GM21447 (cell line): Measurements from ENCODE around the gene OPCML.

Source experiments
- ATAC-seq: cut with Tn5 transposase; IDR thresholded peaks from one replicate; pipeline ENCODE4 v1.9.1; 2021; ENCODE audit not compliant: unreplicated experiment

OPCML gene

DNA sequence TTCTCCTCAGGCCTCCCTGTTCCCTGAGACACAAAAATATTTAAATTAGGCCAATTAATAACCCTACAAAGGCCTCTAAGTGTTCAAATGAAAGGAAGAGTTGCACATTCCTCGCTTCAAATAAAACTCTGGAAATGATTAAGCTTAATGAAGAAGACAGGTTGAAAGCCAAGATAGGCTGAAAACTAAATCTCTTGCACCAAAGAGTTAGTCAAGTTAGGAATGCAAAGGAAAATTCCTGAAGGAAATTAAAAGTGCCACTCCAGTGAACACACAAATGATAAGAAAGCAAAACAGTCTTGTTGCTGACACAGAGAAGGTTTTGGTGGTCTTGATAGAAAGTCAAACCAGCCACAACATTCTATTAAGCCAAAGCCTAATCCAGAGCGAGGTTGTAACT, 574.4 kb downstream of the OPCML start:
- no peak for ATAC-seq

DNA sequence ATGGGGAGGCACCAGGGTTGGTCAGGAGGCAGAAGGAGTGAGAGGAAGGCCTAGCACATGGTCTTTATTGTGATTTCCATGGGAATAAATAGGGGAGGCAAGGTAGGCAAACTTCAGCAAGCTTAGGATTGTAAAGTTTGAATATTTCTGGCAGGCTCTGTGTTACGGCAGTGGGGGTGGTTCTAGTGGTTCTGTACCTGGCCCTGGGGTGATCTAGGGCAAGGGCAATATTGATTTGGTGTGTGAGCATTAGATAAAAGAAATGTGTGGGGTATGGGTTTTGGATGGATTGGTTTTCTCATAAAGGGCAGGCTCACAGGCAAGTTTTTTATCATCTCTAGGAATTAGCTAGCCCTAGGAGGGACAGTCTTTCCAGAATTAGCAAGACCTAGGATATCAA, 584.0 kb downstream of the OPCML start:
- ATAC-seq, result no peak

DNA sequence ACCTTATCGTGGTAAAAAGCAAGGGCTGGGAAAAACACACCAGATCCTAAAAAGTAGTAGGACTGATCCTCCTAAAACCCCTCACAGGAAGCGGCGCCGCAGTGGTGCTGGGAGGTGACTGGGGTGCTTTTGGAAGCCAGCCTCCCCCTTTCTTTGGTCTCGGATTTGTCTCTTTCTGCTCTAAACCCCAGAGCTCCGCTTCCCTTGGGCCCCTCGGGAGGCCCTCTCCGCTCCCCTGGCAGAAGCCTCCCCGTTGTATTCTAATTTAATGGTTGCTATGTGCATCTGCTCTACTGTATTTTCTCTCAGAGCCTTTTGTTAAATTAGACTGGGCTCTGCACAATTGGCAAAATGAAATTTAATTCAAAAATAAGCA, 587.7 kb downstream of the OPCML start:
- ATAC-seq, result no peak

DNA sequence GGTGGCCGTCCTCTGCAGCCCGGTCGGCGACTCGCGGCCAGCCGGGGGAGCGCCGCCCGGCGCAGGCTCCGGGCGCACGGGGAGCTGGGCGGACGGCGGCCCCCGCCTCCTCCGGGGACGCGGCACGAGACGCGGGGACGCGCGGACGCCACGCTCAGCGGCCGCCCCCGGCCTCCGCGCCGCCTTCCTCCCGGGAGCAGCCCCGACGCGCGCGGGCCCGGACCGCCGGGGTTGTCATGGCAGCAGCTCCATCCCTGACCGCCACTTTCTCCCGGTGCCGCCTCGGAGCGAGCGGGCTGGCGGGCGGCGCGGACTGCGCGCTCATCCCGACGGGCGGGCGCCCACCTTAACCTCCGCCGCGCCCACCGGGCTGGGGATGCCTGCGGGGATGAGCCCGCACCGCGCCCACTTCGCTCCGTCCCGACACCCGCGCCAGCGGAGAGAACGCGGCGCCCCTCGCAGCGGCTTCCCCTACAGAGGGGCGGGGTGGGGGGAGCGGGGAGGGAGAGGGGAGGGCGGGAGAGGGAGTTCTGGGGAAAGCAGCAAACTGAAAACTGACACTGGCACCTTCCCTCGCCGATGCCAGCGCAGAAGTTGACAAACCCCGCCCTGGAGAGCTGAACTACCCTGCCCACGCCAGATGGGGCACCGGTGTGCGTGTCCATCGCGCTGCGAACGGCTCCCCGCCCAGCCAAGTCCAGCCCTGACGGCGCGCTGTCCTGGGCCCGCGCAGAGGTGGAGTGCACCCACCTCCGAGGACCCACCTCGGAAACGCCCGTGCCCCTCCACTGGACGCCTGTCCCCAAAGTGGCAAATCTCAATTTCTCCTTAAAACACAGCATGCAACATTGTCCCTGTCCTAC, 588.4 kb downstream of the OPCML start:
- ATAC-seq, result no peak

DNA sequence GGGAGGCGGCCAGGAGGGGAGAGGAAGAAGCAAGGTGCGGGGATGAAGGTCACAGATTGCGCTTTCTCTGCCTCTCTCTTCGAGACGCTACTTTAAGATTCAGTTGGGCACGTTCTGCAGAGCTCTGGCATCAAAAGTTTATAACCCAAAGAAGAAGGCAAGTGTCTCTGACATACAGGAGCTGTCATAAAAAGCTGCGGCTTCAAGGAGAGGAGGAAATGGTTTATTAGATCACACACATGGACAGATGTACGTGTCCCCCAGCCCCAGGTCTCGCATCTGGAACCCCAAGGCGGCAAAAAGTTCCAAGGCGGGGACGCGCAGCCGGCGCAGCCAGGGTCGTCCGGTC, 589.0 kb downstream of the OPCML start:
- no peak for ATAC-seq

DNA sequence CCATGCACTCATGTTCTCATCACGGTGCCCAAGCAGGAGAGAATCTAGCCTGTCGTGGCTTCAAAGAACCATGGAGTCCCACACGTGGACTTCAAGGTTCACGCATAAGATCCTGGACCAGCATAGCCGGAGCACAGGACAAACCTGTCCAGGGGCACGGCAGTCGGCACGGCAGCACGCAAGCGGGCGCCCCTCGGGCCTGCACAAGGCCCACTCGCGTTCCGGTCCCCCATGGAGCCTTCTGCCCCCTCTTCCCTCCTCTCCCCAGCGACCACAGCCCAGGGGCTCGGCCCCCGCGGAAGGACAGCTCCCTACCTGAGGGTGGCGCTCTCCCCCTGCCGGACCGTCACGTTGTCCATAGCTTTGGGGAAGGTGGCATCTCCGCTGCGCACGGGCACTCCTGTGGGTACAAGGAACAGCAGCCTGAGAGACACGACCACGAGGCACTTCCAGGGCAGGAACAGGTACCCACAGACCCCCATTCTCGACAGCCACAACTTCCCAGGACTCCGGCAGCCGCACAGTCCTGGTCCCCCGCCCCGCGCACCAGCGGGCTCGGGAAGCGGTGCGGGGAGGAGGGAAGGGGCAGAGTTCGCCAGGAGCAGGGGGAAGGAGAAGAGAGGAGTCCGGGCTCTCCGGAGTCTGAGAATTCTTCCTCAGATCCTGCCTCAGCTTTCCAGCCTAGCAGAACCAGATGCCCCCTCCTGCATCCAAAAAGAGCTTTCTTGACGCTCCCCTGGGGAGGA, 589.5 kb downstream of the OPCML start:
- ATAC-seq, result no peak

DNA sequence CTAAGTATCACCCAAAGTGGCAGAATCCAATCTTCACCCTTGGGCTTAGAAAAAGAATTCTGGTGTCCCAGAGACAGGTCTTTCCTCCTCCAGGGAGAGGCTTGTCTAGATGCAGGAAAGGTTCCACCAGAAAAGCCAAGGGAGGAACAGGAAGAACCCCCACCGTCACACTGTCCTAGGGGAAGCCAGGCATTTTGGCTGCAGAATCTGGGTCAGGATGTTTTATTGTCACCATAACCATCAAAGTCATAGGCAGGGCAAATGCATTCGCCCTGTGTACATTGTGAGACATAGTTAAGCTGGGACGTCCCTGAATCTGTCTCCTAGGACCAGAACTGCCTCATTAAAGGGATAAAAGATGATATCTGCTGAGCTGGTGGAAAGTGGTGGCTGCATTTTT, 590.5 kb downstream of the OPCML start:
- ATAC-seq, result no peak

DNA sequence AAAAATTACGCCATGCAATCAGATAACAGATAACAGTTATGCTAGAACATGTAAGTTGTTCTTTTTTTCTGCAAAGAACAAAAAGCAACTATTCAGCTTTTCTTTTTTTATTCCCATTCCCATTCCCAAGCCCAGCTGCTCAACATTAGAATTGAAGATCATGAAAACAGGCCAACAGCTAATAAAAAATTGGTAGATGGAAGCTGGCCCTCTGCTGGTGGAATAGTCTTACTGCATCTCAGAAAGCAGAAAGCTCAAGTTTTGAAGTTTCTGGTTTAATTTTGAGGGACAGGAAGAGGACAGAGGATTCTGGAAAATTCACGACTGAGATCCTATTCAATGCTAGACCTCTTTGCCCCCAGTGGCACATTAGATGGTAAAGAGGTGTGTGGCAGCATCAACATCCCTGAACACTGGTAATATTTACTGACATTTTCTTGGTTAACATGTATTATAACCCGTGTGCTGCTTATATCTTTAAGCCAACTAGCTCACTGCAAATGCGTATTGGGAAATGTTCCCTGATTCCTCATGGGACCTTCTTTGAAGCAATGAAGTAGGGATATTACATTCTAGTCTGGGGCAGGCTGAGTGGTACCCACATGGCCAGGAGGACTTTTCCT, 591.2 kb downstream of the OPCML start:
- no peak for ATAC-seq

DNA sequence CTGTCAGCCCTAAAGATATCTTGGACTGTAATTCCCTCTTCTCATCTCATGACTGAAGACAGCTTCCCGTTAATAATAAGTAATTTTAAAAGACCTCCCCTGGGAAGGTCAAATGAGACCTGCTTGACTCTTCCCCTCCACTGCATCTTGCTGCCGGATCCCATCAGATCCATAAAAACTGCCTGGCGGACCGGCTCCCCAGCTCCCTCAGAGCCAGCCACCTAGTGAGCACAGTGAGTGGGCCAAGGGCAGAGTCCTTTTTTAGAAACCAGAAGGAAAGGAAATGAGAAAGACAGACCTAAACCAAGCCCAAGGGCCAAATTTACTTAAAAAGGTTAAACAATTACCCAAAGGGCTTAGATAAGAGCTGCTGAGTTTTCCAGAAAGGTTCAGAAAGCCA, 595.3 kb downstream of the OPCML start:
- no peak for ATAC-seq

DNA sequence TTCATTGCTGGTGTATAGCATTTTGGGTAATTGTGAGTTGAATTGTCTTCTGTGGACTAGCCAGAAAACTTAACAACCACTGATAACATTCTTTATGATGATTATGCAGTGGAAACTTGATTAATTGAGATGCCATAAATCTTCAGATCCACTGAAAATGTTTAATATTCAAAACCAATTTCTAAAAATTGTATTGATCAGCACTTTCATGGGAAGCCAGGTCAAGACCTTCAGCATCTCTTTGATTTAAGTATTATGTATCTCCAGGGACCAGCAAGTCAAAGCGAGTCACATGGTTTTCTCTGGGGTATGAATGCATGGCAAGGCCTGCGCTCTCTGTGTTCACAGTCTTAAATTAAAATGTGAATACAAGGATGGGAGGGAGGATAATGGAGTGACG, 596.9 kb downstream of the OPCML start:
- ATAC-seq, result no peak

DNA sequence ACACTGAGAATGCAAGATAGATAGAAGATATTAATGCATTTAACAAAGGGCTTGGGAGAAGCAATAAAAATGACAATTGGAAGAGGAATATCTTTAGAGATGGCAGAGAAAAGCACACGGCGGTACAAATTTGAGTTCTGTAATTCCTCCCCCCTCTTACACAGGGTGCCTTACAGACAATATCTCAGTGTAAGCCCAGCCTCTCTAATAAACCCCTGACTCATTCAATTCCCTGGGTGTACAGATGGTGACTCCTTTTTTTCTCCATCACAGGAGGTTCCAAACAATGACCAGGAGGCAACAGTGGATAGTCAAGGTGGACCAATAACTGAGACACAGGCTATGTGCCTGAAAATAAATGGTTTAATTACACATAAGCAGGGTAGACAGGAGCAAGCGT, 598.6 kb downstream of the OPCML start:
- no peak for ATAC-seq

DNA sequence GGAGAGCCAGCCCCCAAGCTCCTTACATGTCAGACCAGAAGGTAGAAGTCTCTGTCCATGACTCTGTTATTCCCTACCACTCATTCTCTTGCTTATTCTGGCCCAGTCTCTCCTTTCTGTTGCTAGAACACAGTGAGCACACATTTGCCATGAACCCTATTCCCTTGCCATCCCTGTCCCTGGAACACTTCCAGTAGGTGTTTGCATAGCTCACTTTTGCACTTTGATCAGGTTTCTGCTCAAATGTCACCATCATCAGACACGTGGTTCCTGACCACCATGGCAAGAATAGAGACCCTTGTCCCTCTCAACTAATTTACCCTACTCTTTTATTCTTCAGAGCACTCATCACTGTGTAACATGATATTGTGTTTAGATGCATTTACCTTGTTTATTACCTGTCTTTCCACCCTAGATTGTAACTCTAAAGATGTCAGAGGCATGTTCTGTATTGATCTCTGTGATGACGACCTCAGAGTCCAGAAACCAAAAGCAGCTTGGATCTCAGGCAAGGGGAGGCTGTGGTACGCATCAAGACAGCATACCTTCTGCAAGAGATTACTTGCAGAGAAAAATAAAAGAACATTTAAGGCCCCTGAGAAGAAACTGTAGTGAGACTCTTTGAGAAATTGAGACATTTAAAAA, 606.4 kb downstream of the OPCML start:
- no peak for ATAC-seq

DNA sequence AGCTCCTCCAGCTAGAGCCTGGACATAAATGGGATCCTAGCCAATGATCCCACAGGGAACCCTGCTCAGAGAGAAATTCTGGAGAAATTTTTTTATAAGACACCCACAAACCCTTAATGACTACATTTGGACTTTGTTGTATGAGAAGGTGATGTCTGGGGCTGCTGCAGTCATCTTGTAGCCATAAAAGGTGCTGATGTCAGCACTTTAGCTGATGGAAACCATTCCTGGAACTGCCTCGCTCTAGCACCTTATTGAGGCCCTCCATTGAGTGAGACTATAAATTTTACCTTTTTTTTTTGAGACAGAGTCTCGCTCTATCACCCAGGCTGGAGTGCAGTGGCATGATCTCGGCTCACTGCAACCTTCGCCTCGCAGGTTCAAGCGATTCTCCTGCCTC, 610.7 kb downstream of the OPCML start:
- ATAC-seq, result no peak

DNA sequence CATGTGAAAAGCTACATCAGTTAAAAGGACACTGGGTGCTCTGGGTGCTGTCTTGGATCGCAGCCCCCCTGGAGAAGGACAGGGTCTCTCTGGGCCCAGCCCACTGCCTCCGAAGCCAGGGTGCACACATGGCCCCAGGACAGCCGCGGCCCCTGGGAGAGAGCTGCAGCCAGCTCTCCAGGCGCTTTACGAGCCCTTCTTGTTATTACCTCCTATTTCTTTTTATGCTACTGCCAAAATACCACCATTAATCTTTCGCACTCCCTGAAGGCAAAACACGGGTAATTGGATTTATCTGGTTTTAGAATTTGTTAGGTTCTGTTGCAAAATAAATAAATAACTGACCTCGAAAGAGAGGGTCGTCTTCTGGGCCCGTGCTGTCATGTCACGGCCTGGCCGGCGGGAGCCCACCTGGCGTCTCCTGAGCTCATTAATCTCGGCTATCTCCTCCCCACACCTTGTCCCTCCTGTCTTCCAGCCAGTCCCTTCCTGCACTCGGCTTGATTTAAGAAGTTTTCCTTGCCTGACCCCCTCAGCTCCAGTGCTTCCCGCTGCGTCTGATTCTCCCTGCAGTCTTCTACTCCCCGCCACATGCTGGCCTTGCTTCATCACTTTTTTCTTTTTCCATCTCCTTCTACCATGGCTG, 611.7 kb downstream of the OPCML start:
- ATAC-seq, result no peak

DNA sequence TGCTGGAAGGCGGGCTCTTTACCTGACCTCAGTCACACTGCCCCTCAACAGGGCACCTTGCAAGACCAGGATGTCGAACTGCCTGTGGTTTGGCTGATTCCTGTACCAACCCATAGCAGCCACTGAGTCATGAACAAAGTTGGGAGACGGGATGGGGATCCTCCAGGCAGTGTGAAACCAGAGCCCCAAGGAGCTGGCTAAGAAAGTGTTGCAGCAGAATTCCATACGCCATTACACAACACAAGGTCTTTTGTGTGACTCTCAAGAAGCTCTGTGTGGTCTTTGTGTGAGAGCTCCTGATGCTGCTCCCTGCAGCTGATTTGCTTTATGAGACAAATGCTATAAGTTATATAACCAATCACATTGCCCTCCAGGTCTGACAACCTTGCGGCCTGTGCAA, 617.7 kb downstream of the OPCML start:
- ATAC-seq, result no peak

DNA sequence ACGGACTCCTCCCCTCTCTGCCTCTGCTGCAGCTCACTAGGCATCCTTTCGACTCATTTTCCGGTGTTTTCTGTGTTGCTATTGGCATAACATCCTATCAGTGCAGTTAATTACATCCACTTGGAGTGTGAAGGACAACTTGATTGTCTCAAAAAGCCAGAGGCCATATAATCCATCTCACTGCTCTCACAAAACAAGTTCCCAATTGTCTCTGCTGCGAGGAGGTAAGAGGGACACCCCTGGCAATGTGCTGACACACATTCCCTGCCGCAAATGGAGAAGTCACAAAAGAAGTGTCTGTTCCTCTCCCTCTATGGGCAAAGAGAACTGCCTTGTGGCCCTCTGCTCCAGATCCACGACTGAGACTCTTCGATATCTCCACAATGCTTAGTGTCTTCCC, 618.4 kb downstream of the OPCML start:
- no peak for ATAC-seq

DNA sequence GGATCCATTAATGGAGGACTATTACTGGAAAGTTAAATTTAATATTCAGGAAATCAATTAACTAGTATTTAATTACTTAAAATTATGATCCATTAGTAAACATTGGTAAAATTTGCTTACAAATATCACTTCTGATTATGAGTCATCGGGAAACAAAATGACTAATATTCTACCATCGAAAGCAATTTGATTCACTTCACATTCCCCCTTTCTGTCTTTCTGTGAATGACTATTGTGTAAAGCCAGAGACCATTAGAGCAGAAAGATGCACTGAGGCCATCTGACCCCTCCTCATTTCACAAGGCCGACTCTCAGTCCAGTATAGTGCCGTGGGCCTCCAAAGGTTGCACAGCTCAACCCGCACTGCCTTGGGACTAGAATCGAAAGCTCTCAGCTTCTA, 619.0 kb downstream of the OPCML start:
- no peak for ATAC-seq

DNA sequence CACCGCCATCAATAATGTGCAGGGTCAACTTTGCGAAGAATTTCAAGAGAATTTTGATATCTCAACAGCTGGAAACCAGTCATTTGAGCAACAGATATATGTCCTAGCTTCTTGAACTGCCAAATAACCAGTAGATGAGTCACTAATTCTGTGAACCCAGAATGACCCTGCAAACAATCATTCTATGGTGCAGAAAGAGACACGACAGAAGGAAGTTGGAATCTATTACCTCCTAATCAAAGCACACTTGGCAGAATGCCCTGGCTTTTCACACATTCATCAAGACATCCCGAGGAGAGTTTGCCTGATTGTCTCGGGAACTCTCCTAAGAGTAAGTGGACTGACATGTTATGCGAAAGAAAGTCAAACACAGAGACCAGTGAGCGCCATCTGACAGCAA, 621.1 kb downstream of the OPCML start:
- ATAC-seq, result no peak

DNA sequence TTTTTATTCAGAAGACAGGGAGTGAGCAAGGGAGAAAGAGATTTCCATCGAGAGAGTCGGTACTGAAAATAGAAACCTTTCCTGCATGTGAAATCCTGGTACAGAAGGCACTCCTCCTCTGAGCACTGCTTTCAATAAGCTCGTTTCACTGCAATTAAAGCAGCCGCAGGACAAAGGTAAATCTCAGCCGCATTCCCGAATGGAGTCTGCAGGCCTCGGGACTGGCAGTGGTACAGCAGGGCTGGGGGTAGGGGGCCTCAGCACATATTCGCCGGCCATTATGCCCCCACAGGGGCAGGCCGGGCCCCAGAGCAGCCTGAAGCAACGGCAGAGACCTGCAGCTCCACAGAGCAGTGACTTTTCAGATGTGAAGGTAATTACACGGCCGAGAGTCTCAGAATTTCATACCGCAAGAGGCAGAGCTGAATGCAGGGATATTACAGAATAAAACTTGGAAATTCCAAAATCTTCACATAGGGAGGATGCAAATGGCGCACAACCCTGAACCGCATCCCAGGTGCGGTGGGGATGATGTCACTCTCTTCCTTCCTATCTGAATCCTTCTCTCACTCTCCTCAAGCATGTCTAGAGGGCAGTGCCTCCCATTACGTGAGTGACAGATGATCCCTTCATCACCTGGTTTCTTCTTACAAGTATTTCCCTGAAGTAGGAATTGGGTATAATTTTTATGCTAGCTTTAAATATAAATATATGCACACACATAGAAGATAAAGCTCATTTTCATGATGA, 622.1 kb downstream of the OPCML start:
- ATAC-seq, result no peak

DNA sequence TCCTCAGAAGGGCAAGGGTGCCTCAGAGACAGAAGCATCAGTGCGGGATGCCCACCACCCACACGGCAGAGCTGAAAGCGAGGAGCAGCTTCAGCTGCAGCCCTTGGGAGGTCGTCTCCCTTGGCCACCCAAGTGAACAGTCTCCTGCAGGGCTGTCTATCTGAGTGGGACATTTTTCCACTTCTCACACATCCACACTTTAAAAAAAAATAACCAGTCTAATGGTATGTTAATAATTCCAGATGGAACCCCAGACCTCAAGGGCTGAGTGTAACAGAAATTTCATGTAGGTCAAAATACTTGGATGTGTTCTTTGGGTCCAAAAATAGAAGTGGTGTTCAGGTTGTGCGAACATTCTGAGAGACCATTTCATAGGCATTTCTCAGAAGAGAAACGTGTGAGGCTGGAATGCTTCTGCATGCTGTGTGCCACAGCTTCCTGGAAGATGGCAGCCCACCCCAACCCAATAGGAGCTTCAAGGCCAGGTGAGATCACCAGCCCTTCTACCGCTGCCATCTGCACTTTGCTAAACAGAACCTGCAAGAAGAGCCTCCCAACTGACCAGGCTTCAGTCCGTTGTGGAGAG, 623.2 kb downstream of the OPCML start:
- ATAC-seq, result no peak
